H9 (cell line): ENCODE data around the gene PEX7. TPM values are rescaled to one million over a fixed set of nuclear protein-coding genes. Genes with fewer than 3 reads are reported as not detected.

ENCODE experiments used
- DNase-seq: peaks from one replicate; pipeline ENCODE4 v3.0.0-alpha.2; 2017
- H2AFZ ChIP-seq: one replicate; pipeline ENCODE4 v1.6.1; 2013; ENCODE audit warnings: mild to moderate bottlenecking, low read length, control low read depth, moderate library complexity
- H2AK5ac ChIP-seq: 2 replicates; pipeline ENCODE4 v1.6.1; 2013; ENCODE audit warnings: low read length, control low read depth, mixed read lengths; ENCODE audit not compliant: insufficient read length
- H2BK120ac ChIP-seq: one replicate; pipeline ENCODE4 v1.6.1; 2013; ENCODE audit warnings: low read depth, mild to moderate bottlenecking, low read length, control low read depth, inconsistent platforms; ENCODE audit not compliant: poor library complexity, severe bottlenecking
- H2BK12ac ChIP-seq: 2 replicates; pipeline ENCODE4 v1.6.1; 2013; ENCODE audit warnings: low read length, control low read depth, mixed read lengths, low read depth; ENCODE audit not compliant: insufficient read length
- H2BK15ac ChIP-seq: 2 replicates; pipeline ENCODE4 v1.6.1; 2013; ENCODE audit warnings: low read depth, low read length, control low read depth
- H2BK20ac ChIP-seq: one replicate; pipeline ENCODE4 v1.6.1; 2013; ENCODE audit warnings: low read depth, mild to moderate bottlenecking, low read length, control low read depth, inconsistent platforms; ENCODE audit not compliant: poor library complexity, severe bottlenecking
- H2BK5ac ChIP-seq: 2 replicates; pipeline ENCODE4 v1.6.1; 2013; ENCODE audit warnings: low read length, control low read depth, mixed read lengths; ENCODE audit not compliant: insufficient read length
- H3K14ac ChIP-seq: 2 replicates; pipeline ENCODE4 v1.6.1; 2013; ENCODE audit warnings: low read length, control low read depth; ENCODE audit not compliant: insufficient read depth
- H3K18ac ChIP-seq: 2 replicates; pipeline ENCODE4 v1.6.1; 2013; ENCODE audit warnings: low read depth, mild to moderate bottlenecking, mixed read lengths, low read length, control low read depth; ENCODE audit not compliant: insufficient read length
- H3K23ac ChIP-seq: 2 replicates; pipeline ENCODE4 v1.6.1; 2013; ENCODE audit warnings: low read length, control low read depth, mixed read lengths, low read depth; ENCODE audit not compliant: insufficient read length
- H3K23me2 ChIP-seq: 2 replicates; pipeline ENCODE4 v1.6.1; 2013; ENCODE audit warnings: low read depth, mild to moderate bottlenecking, mixed read lengths, low read length, control low read depth; ENCODE audit not compliant: insufficient read length, poor library complexity, severe bottlenecking
- H3K27ac ChIP-seq: 2 replicates; pipeline ENCODE4 v1.5.1; 2013; ENCODE audit warnings: low read length, control low read depth, mixed read lengths, low read depth; ENCODE audit not compliant: insufficient read length
- H3K27me3 ChIP-seq: 2 replicates; pipeline ENCODE4 v1.6.1; 2013; ENCODE audit warnings: low read length, control low read depth, inconsistent platforms; ENCODE audit not compliant: insufficient read depth
- H3K4ac ChIP-seq: 2 replicates; pipeline ENCODE4 v1.6.1; 2013; ENCODE audit warnings: low read depth, mild to moderate bottlenecking, control low read depth, inconsistent platforms, low read length, moderate library complexity
- H3K4me1 ChIP-seq: 2 replicates; pipeline ENCODE4 v1.6.1; 2013; ENCODE audit warnings: low read length, control low read depth, inconsistent platforms; ENCODE audit not compliant: insufficient read depth
- H3K4me2 ChIP-seq: 2 replicates; pipeline ENCODE4 v1.6.1; 2013; ENCODE audit warnings: low read length, control low read depth, mixed read lengths; ENCODE audit not compliant: insufficient read length, insufficient read depth
- H3K56ac ChIP-seq: 2 replicates; pipeline ENCODE4 v1.6.1; 2013; ENCODE audit warnings: low read depth, mild to moderate bottlenecking, mixed read lengths, low read length, control low read depth; ENCODE audit not compliant: insufficient read length
- H3K79me1 ChIP-seq: 2 replicates; pipeline ENCODE4 v1.6.1; 2013; ENCODE audit warnings: low read depth, mild to moderate bottlenecking, moderate library complexity, low read length, control low read depth, inconsistent platforms; ENCODE audit not compliant: insufficient read depth, poor library complexity, severe bottlenecking
- H3K79me2 ChIP-seq: 2 replicates; pipeline ENCODE4 v1.6.1; 2013; ENCODE audit warnings: low read length, control low read depth, inconsistent platforms; ENCODE audit not compliant: insufficient read depth
- H3K9ac ChIP-seq: 2 replicates; pipeline ENCODE4 v1.6.1; 2013; ENCODE audit warnings: low read length, control low read depth, mixed read lengths; ENCODE audit not compliant: insufficient read length; ENCODE audit errors: extremely low read depth
- H3K9me3 ChIP-seq: one replicate; pipeline ENCODE4 v1.6.1; 2013; ENCODE audit warnings: low read depth, low read length, inconsistent platforms; ENCODE audit not compliant: control insufficient read depth
- H3T11ph ChIP-seq: one replicate; pipeline ENCODE4 v1.6.1; 2013; ENCODE audit warnings: mild to moderate bottlenecking, low read length, control low read depth, inconsistent platforms
- H4K20me1 ChIP-seq: one replicate; pipeline ENCODE4 v1.6.1; 2013; ENCODE audit not compliant: control insufficient read depth, insufficient read length, insufficient read depth
- H4K5ac ChIP-seq: 2 replicates; pipeline ENCODE4 v1.6.1; 2013; ENCODE audit warnings: low read depth, mild to moderate bottlenecking, mixed read lengths, low read length, control low read depth; ENCODE audit not compliant: insufficient read length
- H4K8ac ChIP-seq: replicated peaks from 2 replicates; pipeline ENCODE4 v1.6.1; 2013; ENCODE audit warnings: low read length, control low read depth, mixed read lengths, low read depth; ENCODE audit not compliant: insufficient read length
- H4K91ac ChIP-seq: 2 replicates; pipeline ENCODE4 v1.6.1; 2013; ENCODE audit warnings: low read depth, mild to moderate bottlenecking, moderate library complexity, mixed read lengths, low read length, control low read depth; ENCODE audit not compliant: insufficient read length
- H3K27ac Mint-ChIP-seq, 3 experiments: 2 replicates in 2 of 3; 3 replicates in 1 of 3; pipeline ENCODE4 v1.8.0; 2020 to 2021; ENCODE audit warnings: mixed read lengths in 3 of 3, mild to moderate bottlenecking in 1 of 3, moderate library complexity in 1 of 3
- H3K27me3 Mint-ChIP-seq: 2 replicates; pipeline ENCODE4 v1.8.0; 2021; ENCODE audit warnings: low read depth, mild to moderate bottlenecking, moderate library complexity, mixed read lengths
- H3K36me3 Mint-ChIP-seq, 3 experiments: 2 replicates in 2 of 3; 3 replicates in 1 of 3; pipeline ENCODE4 v1.8.0; 2020 to 2021; ENCODE audit warnings: low read depth in 3 of 3, mixed read lengths in 3 of 3; ENCODE audit not compliant: insufficient read depth in 1 of 3
- H3K4me1 Mint-ChIP-seq, 2 experiments: 2 replicates each; pipeline ENCODE4 v1.8.0; 2020; ENCODE audit warnings: mixed read lengths in 2 of 2
- H3K4me3 Mint-ChIP-seq, 2 experiments: 2 replicates in 1 of 2; 3 replicates in 1 of 2; pipeline ENCODE4 v1.8.0; 2020 to 2021; ENCODE audit warnings: mild to moderate bottlenecking in 2 of 2, mixed read lengths in 2 of 2, moderate library complexity in 1 of 2
- H3K9me3 Mint-ChIP-seq, 2 experiments: 2 replicates in 1 of 2; 3 replicates in 1 of 2; pipeline ENCODE4 v1.8.0; 2020; ENCODE audit warnings: mild to moderate bottlenecking in 2 of 2, mixed read lengths in 2 of 2, moderate library complexity in 1 of 2
- CTCF ChIP-seq: fragments of 200-600 bp; sonication (generic); conservative IDR thresholded peaks from 3 replicates; pipeline ENCODE4 v1.8.0; 2021; ENCODE audit warnings: antibody characterized with exemption, mild to moderate bottlenecking
- WGBS: extraction: QIAGEN DNeasy Blood & Tissue Kit; methylation state at CpG from one replicate; pipeline ENCODE4 v1.1.7; 2013; ENCODE audit warnings: missing lambda C conversion rate, low lambda C conversion rate, mixed read lengths; ENCODE audit not compliant: insufficient read length; ENCODE audit errors: extremely low coverage; 5-methylcytosine and 5-hydroxymethylcytosine counted together
- total RNA-seq: library from RNA; stranded (reverse); gene quantifications from 2 replicates; pipeline ENCODE4 v1.2.1, GENCODE V29; 2021

The PEX7 gene
- total RNA-seq, 1 experiment from 2014 or later = 8.4 TPM

GRCh38 chr6:136962661-136963060, 140.3 kb downstream of the PEX7 start:
- no peak overlapping the region for H2BK15ac ChIP-seq
- no peak overlapping the region for H2BK120ac ChIP-seq
- no peak overlapping the region for H3K4me2 ChIP-seq
- no peaks in the 10 kb centered on the region for H3K36me3 Mint-ChIP-seq
- H3K56ac ChIP-seq = no peak overlapping the region
- no peak overlapping the region for H3T11ph ChIP-seq
- no peak overlapping the region for H2BK5ac ChIP-seq
- no peak overlapping the region for H2AK5ac ChIP-seq
- H4K20me1 ChIP-seq = no peaks in the 10 kb centered on the region
- H3K9me3 Mint-ChIP-seq = no peaks in the 10 kb centered on the region
- no peak overlapping the region for H4K5ac ChIP-seq
- peak; percentile 61 for DNase-seq
- peaks cover 5% of the 10 kb centered on the region for H3K27me3 Mint-ChIP-seq
- H3K79me1 ChIP-seq = no peaks in the 10 kb centered on the region
- H3K27me3 ChIP-seq = no peaks in the 10 kb centered on the region
- H3K9me3 ChIP-seq = no peaks in the 10 kb centered on the region
- no peak overlapping the region for H3K9ac ChIP-seq
- no peak overlapping the region for H4K91ac ChIP-seq
- no peak overlapping the region for H3K23ac ChIP-seq
- WGBS = no CpG with 5 or more reads among the region's 4 CpGs
- no peak overlapping the region for H4K8ac ChIP-seq
- H3K79me2 ChIP-seq = no peaks in the 10 kb centered on the region
- TF ChIP-seq CTCF = no peak
- no peak overlapping the region for H3K27ac ChIP-seq
- no peaks in the 10 kb centered on the region for H3K23me2 ChIP-seq
- no peak overlapping the region for H3K4me3 Mint-ChIP-seq
- H2AFZ ChIP-seq = no peak overlapping the region
- H2BK12ac ChIP-seq = no peak overlapping the region
- H3K14ac ChIP-seq = no peak overlapping the region
- no peak overlapping the region for H2BK20ac ChIP-seq
- no peak overlapping the region for H3K4ac ChIP-seq
- no peak overlapping the region; a peak in 1 of 7 replicates for H3K27ac Mint-ChIP-seq
- no peak overlapping the region for H3K18ac ChIP-seq
- H3K4me1 Mint-ChIP-seq = peaks cover 31 to 42% of the 10 kb centered on the region in 2 experiments
- peaks cover 14% of the 10 kb centered on the region for H3K4me1 ChIP-seq
